ENCODE data around the gene BOLA3.
"Not testable (repeated sequence)": the region's sequence is repeated elsewhere in the genome, so short reads cannot be mapped to it uniquely, and the experiment has no call there.

Gene BOLA3

GRCh38 chr2:74147727-74148456 lies at the start of gene BOLA3:
BOLA3 (minus strand) TSS chr2:74147912; CDS start chr2:74147874, 38 bp downstream.
- DNase-seq (ENCODE audit: low spot score) = peak; percentile 79

- no peak for DNase-seq (ENCODE audit: low spot score)
Measured at GRCh38 chr2:74197049-74197448, 49.3 kb upstream of the BOLA3 start.

- no peak for DNase-seq (ENCODE audit: low spot score)
Measured at GRCh38 chr2:74194799-74195198, 47.1 kb upstream of the BOLA3 start.

- DNase-seq (ENCODE audit: low spot score) = no peak
Measured at GRCh38 chr2:74191596-74192380, 44.1 kb upstream of the BOLA3 start.

- DNase-seq (ENCODE audit: low spot score) = no peak
Measured at GRCh38 chr2:74188696-74189095, 41.0 kb upstream of the BOLA3 start.

- DNase-seq (ENCODE audit: low spot score) = no peak
Measured at GRCh38 chr2:74188018-74188601, 40.4 kb upstream of the BOLA3 start.

- DNase-seq (ENCODE audit: low spot score) = not testable (repeated sequence)
Measured at GRCh38 chr2:74186706-74187105, 39.0 kb upstream of the BOLA3 start.

- peak; percentile 85 for DNase-seq (ENCODE audit: low spot score)
Measured at GRCh38 chr2:74186038-74186437, 38.3 kb upstream of the BOLA3 start.

- DNase-seq (ENCODE audit: low spot score) = no peak
Measured at GRCh38 chr2:74183878-74184277, 36.2 kb upstream of the BOLA3 start.

- peak; percentile 90 for DNase-seq (ENCODE audit: low spot score)
Measured at GRCh38 chr2:74181739-74182138, 34.0 kb upstream of the BOLA3 start.

GRCh38 chr2:74179063-74179865 lies 31.6 kb upstream of the BOLA3 start:
- no peak for DNase-seq (ENCODE audit: low spot score)

- peak; percentile 98 for DNase-seq (ENCODE audit: low spot score)
Measured at GRCh38 chr2:74178211-74179062, 30.7 kb upstream of the BOLA3 start, which contains the start of gene MOB1A. MOB1A (minus strand) TSS chr2:74178879; CDS start chr2:74178674, 205 bp downstream.

- no peak for DNase-seq (ENCODE audit: low spot score)
Measured at GRCh38 chr2:74177696-74178095, 30.0 kb upstream of the BOLA3 start.

- no peak for DNase-seq (ENCODE audit: low spot score)
Measured at GRCh38 chr2:74174909-74175308, 27.2 kb upstream of the BOLA3 start.

GRCh38 chr2:74168739-74169138 lies 21.0 kb upstream of the BOLA3 start:
- DNase-seq (ENCODE audit: low spot score) = no peak

GRCh38 chr2:74164761-74165160 lies 17.0 kb upstream of the BOLA3 start:
- no peak for DNase-seq (ENCODE audit: low spot score)

- DNase-seq (ENCODE audit: low spot score) = no peak
Measured at GRCh38 chr2:74162951-74163350, 15.2 kb upstream of the BOLA3 start.

GRCh38 chr2:74155830-74156229 lies 8.1 kb upstream of the BOLA3 start:
- DNase-seq (ENCODE audit: low spot score) = no peak

GRCh38 chr2:74152954-74153353 lies 5.2 kb upstream of the BOLA3 start:
- no peak for DNase-seq (ENCODE audit: low spot score)

GRCh38 chr2:74149570-74150319 lies 2.0 kb upstream of the BOLA3 start:
- DNase-seq (ENCODE audit: low spot score) = no peak

GRCh38 chr2:74149247-74149525 lies 1.5 kb upstream of the BOLA3 start:
- no peak for DNase-seq (ENCODE audit: low spot score)

Data from pons (tissue), 1 donor.